ENCODE results near the gene PCDH8.

DNA sequence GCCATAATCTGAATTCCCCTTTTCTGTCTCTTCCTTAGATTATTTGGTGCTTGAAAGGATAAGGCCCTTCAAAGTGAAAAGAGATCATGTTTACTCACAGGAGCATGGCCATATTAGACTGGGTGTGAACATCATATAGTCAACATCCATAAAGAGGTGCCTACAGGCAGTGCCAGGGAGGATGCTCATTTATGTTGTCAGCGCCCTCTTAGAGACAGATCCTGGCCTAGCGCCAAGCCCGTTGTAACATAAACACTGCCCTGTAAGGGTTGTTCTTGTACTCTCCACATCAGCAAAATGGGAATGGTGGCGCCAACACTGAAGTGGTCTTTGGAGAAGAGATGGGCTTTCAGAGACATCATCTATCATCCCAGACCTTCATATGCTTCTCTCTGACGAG is 16.1 kb downstream of the PCDH8 start:
- TF ChIP-seq POLR2A (IDR thresholded peaks at IDR 0.05), result no peak
- no peak for TF ChIP-seq CTCF (IDR thresholded peaks at IDR 0.05)

Data from right lobe of liver (tissue), 4 donors.